H1 (cell line): ENCODE results near the gene TRPT1. TPM values are rescaled to one million over a fixed set of nuclear protein-coding genes. Genes with fewer than 3 reads are reported as not detected.

Source experiments
- BACH1 ChIP-seq: IDR thresholded peaks from 2 replicates; pipeline ENCODE4 v1.6.1; 2012; ENCODE audit warnings: low read length, improper control_type of control experiment
- CHD1 ChIP-seq: IDR thresholded peaks from 2 replicates; pipeline ENCODE4 v1.6.1; 2012; ENCODE audit warnings: low read depth, low read length, improper control_type of control experiment
- CHD2 ChIP-seq: IDR thresholded peaks from 2 replicates; pipeline ENCODE4 v1.6.1; 2012; ENCODE audit warnings: low read length, improper control_type of control experiment
- GTF2F1 ChIP-seq: IDR thresholded peaks from 2 replicates; pipeline ENCODE4 v1.6.1; 2012; ENCODE audit warnings: low read depth, low read length, improper control_type of control experiment, borderline replicate concordance
- HDAC6 ChIP-seq: IDR thresholded peaks from one replicate; pipeline ENCODE4 v1.7.1; 2012; ENCODE audit warnings: low read depth, mild to moderate bottlenecking, inconsistent platforms, low read length, moderate library complexity
- JUND ChIP-seq: IDR thresholded peaks from 2 replicates; pipeline ENCODE4 v1.6.1; 2011; ENCODE audit warnings: mild to moderate bottlenecking, improper control_type of control experiment, low read length
- RFX5 ChIP-seq: IDR thresholded peaks from 2 replicates; pipeline ENCODE4 v1.6.1; 2011; ENCODE audit warnings: low read depth, low read length, improper control_type of control experiment, borderline replicate concordance
- SIRT6 ChIP-seq: IDR thresholded peaks from one replicate; pipeline ENCODE4 v1.7.1; 2012; ENCODE audit warnings: low read length, inconsistent platforms
- SP1 ChIP-seq: IDR thresholded peaks from 2 replicates; pipeline ENCODE4 v1.6.1; 2011; ENCODE audit warnings: low read depth, low read length
- SP4 ChIP-seq: IDR thresholded peaks from 2 replicates; pipeline ENCODE4 v1.6.1; 2012; ENCODE audit warnings: low read length, inconsistent platforms
- YY1 ChIP-seq: IDR thresholded peaks from 2 replicates; pipeline ENCODE4 v1.6.1; 2011; ENCODE audit warnings: low read depth, mild to moderate bottlenecking, low read length
- polyA plus RNA-seq, 7 experiments: library from polyadenylated mRNA; depleted of rRNA in 3 of 7; stranded (reverse) in 5 of 7; unstranded in 2 of 7; fragments of >200 nt in 5 of 7; fragments of 200-250 nt in 2 of 7; gene quantifications; 1 replicate in 5 of 7; 2 replicates in 1 of 7; 4 replicates in 1 of 7; pipeline versions ENCODE4 v1.2.1 to v1.2.3, GENCODE V29; 2011 to 2013; ENCODE audit warnings: missing spikeins in 2 of 7, mixed read lengths in 2 of 7
- total RNA-seq: library from RNA; stranded (reverse); fragmentation: NEBNext Ultra II Directional; extraction: Animal tissue kit (Norgen Biotek cat#: 25700); gene quantifications from 2 replicates; pipeline ENCODE4 v1.2.1, GENCODE V29; 2021
- TF ChIP-seq, protein P1 (sequence below): fragments of 300-600 bp; sonication (generic); IDR thresholded peaks from 2 replicates; pipeline ENCODE4 v1.7.1; 2012; ENCODE audit warnings: low read length, moderate library complexity, mild to moderate bottlenecking, inconsistent platforms; ENCODE audit not compliant: insufficient replicate concordance

Gene TRPT1
- total and polyA plus RNA-seq, 2 of the 8 experiments (the other 6 are each of a cell fraction or from before 2014, with no cell fraction given): 34.5 to 74.6 TPM

DNA sequence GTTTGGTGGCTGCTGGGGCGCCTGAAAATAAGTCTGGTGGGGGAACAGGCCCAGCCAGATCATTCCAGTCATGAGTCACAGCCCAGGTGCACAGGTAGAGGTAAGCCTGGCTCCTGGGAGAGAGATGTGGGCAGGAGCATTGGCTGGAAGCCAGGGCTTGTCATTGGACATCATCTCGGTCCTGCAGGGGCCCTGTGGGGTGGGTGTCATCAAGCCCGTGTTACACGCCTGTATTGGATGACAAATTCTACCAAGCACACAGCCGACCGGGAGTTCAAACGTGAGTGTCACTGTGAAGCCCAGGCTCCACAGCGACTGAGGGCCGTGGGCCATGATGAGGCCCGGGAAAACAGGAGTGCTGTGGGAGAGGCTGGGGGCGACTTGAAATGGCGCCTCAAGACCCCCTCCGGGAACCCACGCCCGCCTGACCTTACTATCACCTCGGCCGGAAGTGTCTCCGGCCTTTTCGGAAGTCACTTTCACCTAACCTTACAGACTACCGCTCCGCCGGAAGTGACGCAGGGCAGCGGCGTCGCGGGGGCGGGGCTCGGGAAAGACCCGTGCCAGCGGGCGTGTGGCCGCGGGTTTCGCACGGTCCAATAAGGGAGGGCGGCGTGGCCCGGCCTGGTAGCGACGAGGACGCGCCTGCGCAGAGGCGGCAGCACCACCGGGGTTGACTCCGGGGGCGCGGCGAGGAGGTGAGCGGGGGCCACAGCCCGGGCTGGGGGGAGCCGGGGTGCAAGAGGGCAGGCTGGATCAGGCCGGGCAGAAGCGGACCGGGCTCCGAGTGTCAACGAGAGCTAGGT, 14.7 kb upstream of the TRPT1 start, which contains the start of gene FKBP2 (continued):
- TF ChIP-seq SP1 (no peak), HDAC6 (no peak), RFX5 (no peak), JUND (no peak), YY1 (no peak), CHD2 (no peak), SIRT6 (no peak), GTF2F1 (no peak), BACH1 (no peak), CHD1 (no peak), SP4 (peak; percentile 42; the same call in 1 of the 2 replicates)
- TF ChIP-seq, protein P1, sequence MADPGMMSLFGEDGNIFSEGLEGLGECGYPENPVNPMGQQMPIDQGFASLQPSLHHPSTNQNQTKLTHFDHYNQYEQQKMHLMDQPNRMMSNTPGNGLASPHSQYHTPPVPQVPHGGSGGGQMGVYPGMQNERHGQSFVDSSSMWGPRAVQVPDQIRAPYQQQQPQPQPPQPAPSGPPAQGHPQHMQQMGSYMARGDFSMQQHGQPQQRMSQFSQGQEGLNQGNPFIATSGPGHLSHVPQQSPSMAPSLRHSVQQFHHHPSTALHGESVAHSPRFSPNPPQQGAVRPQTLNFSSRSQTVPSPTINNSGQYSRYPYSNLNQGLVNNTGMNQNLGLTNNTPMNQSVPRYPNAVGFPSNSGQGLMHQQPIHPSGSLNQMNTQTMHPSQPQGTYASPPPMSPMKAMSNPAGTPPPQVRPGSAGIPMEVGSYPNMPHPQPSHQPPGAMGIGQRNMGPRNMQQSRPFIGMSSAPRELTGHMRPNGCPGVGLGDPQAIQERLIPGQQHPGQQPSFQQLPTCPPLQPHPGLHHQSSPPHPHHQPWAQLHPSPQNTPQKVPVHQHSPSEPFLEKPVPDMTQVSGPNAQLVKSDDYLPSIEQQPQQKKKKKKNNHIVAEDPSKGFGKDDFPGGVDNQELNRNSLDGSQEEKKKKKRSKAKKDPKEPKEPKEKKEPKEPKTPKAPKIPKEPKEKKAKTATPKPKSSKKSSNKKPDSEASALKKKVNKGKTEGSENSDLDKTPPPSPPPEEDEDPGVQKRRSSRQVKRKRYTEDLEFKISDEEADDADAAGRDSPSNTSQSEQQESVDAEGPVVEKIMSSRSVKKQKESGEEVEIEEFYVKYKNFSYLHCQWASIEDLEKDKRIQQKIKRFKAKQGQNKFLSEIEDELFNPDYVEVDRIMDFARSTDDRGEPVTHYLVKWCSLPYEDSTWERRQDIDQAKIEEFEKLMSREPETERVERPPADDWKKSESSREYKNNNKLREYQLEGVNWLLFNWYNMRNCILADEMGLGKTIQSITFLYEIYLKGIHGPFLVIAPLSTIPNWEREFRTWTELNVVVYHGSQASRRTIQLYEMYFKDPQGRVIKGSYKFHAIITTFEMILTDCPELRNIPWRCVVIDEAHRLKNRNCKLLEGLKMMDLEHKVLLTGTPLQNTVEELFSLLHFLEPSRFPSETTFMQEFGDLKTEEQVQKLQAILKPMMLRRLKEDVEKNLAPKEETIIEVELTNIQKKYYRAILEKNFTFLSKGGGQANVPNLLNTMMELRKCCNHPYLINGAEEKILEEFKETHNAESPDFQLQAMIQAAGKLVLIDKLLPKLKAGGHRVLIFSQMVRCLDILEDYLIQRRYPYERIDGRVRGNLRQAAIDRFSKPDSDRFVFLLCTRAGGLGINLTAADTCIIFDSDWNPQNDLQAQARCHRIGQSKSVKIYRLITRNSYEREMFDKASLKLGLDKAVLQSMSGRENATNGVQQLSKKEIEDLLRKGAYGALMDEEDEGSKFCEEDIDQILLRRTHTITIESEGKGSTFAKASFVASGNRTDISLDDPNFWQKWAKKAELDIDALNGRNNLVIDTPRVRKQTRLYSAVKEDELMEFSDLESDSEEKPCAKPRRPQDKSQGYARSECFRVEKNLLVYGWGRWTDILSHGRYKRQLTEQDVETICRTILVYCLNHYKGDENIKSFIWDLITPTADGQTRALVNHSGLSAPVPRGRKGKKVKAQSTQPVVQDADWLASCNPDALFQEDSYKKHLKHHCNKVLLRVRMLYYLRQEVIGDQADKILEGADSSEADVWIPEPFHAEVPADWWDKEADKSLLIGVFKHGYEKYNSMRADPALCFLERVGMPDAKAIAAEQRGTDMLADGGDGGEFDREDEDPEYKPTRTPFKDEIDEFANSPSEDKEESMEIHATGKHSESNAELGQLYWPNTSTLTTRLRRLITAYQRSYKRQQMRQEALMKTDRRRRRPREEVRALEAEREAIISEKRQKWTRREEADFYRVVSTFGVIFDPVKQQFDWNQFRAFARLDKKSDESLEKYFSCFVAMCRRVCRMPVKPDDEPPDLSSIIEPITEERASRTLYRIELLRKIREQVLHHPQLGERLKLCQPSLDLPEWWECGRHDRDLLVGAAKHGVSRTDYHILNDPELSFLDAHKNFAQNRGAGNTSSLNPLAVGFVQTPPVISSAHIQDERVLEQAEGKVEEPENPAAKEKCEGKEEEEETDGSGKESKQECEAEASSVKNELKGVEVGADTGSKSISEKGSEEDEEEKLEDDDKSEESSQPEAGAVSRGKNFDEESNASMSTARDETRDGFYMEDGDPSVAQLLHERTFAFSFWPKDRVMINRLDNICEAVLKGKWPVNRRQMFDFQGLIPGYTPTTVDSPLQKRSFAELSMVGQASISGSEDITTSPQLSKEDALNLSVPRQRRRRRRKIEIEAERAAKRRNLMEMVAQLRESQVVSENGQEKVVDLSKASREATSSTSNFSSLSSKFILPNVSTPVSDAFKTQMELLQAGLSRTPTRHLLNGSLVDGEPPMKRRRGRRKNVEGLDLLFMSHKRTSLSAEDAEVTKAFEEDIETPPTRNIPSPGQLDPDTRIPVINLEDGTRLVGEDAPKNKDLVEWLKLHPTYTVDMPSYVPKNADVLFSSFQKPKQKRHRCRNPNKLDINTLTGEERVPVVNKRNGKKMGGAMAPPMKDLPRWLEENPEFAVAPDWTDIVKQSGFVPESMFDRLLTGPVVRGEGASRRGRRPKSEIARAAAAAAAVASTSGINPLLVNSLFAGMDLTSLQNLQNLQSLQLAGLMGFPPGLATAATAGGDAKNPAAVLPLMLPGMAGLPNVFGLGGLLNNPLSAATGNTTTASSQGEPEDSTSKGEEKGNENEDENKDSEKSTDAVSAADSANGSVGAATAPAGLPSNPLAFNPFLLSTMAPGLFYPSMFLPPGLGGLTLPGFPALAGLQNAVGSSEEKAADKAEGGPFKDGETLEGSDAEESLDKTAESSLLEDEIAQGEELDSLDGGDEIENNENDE: no peak
